Effector CD4-positive, alpha-beta T cell (primary cell): ENCODE results near the gene CEMP1.

Experiments
- DNase-seq: peaks from one replicate; pipeline ENCODE4 v3.0.0-alpha.2; 2020

Gene CEMP1

DNA sequence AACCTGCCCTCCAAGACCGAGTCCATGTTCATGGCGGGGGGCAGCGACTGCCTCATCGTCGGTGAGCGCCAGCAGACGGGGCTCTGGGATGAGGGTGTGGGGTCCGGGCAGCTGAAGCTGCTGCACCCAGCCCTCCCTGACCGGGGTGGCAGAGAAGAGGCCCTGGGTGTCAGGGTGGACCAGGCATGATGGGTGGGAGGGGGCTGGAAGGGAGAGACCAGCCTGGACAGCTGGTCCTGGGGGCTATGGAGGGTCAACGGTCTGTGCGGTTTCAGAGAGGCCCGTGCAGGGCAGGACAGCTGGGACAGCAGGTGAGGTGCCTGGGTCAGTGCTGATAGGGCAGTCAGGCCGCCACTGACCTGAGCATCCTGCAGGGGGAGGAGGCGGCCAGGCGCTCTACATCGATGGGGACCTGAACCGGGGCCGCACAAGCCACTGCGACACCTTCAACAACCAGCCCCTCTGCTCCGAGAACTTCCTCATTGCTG is 30.7 kb downstream of the CEMP1 start:
- DNase-seq, result no peak

DNA sequence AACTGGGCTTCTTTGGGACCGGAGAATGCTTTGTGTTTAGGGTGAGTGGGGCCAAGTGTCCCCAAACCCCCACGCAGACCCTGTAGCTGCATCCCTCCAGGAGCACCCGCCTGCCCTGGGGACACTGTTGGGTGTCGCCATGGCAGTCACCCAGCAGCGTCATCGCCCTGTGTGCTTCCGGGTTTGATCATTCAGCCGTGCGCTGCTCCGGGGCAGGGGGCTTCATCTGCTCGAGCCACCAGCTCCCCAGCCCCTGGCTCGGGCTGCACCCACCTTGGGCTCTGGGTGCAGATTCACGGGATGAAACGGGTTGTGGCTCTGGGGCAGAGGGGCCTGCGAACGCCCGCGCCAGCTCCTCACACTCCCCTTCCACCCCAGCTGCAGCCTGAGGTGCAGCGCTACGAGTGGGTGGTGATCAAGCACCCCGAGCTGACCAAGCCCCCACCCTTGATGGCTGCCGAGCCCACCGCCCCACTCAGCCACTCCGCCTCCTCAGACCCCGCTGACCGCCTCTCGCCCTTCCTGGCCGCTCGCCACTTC is 31.2 kb downstream of the CEMP1 start:
- DNase-seq, result no peak

DNA sequence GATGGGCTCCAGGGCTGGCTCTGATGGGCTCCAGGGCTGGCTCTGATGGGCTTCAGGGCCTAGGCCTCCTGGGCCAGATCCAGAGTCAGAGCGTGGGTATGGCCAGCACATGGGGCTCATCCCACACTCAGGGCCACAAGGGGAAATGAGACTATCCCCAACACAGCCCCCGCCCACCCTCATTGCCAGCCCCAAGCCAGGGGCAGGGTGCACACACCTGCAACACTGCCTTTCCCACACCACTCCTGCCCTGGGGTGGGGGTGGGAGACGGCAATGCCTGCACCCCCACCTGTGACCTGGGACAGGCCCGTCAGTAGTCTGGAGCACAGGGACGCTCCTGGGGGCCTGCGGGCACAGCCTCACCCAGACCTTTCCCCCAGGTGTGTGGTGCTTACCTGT is 31.8 kb downstream of the CEMP1 start:
- DNase-seq, result no peak

DNA sequence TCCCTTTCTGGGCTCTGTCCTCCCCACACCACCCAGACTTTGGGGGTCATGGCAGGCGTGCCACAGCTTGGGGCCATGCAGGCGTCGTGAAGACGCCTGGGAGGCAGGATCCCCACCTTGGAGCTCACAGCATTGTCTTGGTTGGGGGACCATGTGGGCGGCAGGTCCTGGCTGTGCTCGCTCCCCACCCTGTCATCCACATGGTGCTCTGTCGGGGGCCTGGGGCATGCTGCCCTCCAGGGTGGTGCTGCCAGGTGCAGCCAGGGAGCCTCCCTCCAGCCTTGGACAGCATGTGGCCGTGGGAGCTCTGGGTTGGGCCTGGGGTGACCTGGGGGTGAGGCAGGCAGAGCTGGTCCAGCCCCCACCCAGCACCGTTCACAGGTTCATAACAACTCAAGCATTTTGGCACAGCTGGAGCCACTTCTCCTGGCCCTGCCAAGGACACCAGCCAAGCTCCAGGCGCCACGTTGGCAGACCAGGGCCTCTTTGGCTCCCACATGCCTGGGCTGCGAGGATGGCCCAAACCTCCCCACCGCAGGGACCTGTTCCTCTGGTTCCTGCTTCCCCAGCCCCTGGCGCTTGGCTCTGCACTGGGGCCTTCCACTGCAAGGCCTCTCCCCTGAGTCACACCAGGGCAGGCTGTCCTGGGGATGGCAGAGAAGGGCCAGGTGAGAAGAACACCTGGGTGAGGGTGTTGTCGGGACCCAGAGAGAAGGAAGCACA is 32.5 kb downstream of the CEMP1 start:
- no peak for DNase-seq

DNA sequence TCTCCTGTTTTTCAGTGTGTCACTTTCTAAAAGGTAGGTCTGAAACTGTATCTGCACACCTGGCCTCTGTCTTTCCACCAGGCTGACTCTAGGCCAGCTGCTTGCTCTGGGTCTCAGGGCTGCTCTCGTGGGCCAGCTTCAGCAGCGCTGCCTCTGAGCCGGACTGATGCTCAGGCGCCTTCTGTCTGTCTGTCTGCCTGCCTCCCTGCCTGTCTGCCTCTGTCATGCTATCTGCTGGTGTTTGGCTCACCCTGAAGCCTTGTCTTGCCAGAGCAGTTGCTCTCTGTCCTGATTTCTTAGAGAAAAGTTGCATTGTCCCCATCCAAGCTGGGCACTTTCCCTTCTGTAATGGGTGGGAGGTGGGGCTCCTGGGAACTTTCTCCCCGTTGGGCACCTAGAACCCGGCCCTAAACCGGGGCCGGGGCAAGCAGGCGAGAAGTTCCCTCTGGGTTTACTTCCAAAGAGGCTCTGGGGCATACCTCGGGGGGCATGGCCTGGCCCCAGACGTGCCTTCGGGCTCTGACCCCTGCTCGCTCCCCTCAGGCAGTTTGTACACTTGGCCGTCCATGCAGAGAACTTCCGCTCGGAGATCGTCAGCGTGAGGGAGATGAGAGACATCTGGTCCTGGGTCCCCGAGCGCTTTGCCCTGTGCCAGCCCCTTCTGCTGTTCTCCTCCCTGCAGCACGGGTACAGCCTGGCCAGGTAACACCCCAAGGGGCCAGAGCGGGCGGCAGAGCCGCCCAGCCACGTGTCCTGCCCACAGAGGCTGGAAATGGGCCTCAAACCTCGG is 33.3 kb downstream of the CEMP1 start:
- no peak for DNase-seq

DNA sequence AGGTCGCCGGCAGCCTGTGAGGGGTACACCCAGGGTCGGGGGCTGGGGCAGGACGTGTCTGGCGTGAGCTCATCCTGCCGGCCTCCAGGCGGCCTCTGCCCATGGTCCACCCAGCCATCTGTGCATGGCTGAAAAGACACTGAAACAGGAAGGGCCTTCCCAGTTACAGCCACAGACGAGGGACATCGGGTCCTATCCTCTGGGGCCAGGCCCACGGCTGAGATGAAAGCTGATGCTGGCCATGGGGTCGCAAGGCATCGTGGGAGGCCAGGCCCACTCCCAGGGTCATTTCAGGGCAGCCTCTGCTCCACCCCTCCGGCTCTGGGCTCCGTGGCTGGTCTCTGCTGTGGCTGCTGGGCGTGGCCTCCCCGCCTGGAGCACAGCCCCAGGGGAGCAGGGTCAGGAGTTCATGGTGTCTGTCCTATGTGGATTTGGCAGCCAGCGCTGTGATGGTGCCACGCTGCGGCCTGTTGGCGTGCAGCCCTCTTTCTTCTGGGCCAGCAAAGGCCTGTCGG is 34.0 kb downstream of the CEMP1 start:
- no peak for DNase-seq

DNA sequence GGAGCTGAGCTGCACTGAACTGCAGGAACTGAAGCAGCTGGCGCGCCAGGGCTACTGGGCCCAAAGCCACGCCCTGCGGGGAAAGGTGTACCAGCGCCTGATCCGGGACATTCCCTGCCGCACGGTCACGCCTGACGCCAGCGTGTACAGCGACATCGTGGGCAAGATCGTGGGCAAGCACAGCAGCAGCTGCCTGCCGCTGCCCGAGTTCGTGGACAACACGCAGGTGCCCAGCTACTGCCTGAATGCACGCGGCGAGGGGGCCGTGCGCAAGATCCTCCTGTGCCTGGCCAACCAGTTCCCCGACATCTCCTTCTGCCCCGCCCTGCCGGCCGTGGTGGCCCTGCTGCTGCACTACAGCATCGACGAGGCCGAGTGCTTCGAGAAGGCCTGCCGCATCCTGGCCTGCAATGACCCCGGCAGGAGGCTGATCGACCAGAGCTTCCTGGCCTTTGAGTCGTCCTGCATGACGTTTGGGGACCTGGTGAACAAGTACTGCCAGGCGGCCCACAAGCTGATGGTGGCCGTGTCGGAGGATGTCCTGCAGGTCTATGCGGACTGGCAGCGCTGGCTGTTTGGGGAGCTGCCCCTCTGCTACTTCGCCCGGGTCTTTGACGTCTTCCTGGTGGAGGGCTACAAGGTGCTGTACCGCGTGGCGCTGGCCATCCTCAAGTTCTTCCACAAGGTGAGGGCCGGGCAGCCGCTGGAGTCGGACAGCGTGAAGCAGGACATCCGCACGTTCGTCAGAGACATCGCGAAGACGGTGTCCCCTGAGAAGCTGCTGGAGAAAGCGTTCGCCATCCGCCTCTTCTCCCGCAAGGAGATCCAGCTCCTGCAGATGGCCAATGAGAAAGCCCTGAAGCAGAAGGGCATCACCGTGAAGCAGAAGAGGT is 34.7 kb downstream of the CEMP1 start:
- DNase-seq, result no peak

DNA sequence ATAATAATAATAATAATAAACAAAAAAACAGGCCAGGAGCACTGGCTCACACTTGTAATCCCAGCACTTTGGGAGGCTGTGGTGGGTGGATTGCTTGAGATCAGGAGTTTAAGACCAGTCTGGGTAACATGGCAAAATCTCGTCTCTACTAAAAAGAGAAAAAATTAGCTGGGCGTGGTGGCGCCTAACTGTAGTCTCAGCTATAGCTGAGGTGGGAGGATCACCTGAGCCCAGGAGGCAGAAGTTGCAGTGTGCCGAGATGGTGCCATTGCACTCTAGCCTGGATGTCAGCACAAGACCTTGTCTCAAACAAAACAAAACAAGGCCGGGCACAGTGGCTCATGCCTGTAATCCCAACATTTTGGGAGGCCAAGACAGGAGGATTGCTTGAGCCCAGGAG is 36.2 kb downstream of the CEMP1 start:
- no peak for DNase-seq

DNA sequence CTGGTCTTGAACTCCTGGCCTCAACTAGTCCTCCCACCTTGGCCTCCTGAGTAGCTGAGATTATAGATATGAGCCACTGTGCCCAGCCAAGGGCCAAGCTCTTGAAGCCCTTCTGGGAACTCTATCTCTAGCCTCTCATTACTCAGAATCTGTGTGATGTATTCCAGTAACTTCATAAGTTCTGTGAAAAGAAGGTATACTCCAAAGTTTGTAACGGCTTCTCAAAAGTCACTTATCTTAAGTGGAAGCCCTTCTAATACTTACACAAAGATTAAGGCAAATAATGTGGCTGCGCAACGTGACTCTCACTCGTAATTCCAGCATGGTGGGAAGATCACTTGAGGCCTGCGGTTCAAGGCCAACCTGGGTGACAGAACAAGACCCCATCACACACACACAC is 36.6 kb downstream of the CEMP1 start:
- no peak for DNase-seq

DNA sequence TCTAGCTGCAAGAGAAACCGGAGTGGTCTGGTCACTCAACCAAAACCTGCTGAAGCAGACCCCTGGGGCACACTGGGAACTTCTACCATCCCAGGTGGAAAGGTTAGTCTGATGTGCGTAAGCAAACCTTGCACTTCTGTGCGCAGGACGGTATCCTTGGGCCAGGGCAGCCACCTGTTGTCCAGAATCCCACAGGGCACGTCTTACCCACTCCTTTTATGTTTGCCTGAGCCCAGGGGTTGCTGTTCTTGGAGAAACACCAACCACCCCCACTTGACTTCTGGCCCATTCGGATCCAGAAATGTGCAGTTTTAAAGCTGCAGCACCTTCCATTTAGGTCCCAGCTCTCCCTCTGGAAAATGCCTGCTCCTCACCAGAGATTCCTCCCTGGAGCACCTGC is 37.6 kb downstream of the CEMP1 start:
- DNase-seq, result no peak

DNA sequence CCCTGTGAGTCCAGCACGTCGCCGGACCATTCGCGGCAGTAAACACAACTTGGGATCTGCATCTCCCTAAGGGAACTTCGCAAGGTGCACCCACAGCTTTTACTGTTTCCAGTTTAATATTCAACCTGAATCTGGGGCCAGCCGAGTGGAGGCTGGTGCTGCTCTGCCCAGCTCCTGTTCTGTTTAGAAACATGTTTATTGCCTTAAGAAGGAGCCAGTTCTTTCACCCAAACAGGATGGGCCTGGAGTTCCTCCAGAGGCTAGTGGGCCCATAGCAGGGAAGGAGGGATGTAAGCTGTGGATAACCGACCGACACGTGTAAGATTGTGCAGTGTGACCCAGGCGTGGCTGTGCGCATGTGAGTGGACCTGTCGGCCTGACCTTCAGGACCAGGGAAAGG is 38.9 kb downstream of the CEMP1 start:
- no peak for DNase-seq

DNA sequence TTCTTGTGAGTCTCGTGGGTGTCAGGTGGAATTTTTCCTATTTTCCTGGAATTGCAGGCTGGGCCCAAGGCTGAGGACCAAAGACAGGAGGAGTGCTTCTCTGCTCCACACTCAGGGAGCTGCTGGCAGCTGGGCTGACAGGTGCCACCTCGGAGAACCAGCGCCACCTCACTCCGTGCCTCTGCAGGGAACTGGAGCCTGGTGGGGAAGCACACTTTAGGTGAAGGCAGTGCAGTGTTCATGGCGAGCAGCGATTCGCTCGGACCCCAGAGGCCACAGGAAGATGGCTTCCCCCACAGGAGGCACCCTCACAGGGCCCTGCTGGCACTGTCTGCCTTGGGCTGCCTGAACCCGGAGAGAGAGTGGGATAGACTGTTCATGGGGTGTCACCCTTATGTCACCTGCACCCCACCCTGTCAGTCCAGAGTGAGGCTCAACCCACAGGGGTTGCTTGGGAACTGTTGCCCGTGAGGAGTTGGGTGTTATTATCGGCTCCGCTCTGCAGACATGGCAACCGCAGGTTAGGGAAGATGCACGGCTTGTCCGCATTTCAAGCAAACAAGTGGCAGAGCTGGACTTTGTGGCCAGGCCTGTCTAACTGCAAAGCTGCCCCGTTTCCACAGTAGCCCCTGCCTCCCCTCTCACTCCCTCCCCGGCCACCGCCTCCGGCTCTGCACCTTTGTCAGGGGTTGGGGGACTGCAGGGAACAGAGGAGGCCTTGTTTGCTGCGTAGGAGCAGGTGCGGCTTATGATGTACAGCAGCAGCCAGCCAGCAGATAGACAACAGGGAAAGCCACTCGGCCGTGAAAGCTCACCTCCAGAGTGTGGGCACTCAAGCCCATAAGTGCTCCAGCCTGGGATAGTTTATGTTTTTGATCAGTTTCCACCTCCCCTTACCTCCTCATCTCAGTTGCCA is 40.8 kb downstream of the CEMP1 start:
- DNase-seq, result no peak

DNA sequence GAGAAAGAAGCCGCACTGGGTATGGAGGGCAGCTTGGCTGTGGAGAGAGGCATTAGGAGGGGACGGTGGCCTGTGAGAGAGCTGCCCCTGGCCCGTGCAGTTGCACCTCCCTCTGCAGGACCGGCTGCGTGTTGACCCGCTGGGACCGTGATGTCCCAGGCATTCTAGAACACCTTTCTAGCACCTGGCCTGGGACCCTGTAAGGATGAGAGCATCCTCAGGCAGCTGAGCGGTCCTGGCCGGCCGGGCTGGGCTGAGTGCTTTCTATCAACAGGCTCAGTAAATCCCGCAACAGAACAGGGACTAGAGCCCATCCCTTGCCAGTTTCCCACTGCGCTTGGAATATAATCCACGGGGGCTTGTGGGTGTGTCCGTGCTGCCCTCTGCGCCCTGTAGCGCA is 41.6 kb downstream of the CEMP1 start:
- DNase-seq, result no peak

DNA sequence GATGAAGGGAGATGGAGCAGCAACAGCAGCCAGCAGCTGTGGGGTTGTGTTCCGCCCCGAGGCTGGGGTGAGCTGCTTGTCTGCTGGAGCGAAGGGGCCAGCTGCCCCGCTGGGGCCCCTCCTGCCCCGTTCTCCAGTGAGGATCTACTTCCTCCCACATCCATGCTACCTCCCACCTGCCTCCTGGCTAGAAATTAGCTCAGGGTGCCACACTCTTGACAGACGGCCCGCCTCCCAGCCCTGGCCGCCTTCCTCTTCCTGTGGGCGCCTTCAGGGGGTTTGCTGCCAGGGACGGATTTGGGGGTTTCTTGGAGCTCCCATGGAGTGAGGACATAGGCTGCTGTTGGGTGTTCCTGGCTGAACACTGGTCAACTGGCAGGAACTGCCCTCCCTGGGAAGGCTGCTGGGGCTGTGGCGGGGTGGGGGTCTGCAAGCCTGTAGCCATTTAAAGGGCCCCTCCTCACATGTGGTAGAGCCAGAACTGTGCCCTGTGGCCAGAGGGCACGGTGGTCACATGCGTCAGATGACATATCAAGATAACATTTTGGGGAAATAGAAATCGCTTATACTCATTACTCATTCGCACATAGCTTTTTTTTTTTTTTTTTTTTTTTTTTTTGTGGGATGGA is 43.2 kb downstream of the CEMP1 start:
- DNase-seq, result no peak

DNA sequence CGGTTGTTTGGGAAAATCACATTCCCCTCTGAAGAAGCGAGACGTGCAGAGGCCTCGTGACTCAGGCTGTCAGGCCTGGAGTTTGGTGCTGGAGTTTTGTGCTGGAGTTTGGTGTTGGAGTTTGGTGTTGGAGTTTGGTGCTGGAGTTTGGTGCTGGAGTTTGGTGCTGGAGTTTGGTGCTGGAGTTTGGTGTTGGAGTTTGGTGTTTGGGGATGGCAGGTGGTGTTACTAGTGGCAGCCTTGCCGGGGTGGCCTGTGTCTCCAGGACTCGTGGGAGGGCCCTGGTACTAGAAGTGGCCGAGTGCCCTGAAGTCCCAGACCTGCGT is 43.7 kb downstream of the CEMP1 start:
- no peak for DNase-seq

DNA sequence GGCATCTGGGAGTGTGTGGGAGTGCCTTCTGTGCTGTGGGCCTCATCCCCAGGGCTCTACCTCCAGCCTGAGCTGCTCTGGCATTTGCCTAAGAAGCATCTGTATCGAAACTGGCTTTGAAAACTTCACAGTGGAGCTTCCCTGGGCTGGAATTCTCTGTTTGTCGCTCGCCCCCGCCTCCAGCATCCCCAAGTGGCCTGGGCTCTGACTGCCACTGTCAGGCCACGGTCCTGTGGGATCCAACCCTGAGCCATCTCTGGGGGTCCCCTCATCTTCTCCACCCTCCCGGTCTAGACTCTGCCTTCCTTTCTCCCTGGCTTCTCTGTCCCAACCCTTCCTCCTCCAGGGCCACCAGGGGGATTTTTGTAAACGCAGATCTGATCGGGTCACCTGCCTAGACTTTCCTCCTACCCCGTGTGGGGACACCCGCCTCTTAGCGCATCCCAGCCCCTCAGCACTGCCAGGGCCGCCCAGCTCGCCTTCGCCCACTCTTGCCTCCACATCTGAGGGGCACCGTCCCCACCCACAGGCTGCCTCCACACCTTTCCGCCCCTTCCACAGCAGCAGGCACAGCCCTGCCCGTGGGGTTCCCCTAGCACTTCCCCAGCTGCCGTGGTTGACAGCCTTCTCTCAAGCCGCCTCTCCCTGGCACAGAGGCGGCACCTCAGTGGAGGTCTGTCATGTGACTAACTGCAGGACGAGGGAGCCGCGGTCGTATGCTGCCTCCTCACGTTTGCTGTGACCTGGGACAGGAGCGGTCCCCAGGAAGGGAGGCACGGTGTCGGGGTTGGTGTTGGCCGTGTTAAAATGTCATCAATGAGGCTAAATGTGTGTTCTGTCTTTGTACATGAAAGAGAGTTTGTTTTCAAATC is 44.3 kb downstream of the CEMP1 start:
- DNase-seq, result peak; percentile 70

DNA sequence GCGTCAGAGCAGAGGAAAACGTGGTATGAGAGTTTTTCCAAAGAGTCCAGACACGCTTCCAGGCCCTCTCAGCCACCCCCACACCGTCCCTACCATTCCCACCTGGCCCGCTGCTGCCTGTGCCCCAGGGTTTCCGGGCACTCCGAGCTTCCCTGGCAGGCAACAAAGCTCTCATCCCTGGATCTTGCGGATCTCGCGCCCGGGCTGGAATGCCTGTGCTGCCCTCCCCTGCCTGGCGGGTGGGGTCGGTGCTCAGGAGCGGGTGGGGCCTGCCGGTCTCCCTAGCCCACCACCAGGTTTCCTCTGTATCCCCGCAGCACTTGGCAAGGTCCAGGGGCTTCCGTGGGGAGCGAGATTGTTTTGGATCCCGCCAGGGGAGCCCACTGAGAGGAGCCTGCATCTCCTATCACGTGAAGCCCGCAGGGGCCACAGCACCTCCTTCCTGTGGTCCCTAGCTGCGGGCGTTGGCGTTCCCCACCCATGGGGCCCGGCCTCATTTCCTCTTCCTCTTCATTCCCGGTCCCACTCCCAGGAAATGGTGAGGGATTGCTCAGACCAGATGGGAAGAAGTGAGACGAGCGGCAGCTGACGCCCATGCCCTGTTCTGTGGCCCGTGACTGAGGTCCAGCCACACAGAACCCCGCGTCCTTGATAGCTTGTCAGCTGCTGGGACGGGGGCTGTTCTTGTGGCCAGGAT is 45.2 kb downstream of the CEMP1 start:
- DNase-seq, result no peak

DNA sequence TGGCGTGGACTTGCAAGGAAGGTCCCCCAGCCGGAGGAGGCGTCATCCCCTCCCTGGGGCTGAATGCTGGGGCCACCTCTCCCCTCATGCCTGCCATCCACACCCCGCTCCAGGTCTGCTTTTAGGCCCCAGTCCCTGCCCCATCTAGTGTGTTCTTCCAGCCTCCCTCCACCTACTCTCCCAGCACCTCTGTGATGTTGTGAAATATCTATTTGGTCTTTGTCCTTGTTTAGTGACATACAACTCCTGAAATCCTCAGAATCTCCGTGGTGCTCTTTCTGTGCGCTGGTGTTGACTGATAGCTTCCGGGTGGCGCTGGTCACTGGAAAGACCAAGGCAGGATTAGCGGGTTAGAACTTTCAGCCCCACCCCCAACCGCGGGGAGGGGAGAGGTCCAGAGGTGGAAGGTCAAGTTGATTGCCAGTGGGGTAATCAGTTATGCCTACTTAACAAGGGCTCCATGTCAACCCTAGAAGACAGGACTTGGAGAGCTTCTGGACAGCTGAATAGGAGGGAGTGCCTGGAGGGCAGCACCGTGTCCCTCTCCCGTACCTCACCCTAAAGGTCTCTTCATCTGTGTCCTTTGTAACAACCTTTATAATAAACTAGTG is 46.2 kb downstream of the CEMP1 start:
- DNase-seq, result no peak
